ENCODE measurements around the gene DPYSL4.

GRCh38 chr10:132186488-132187429, at the start of gene DPYSL4:
- TF ChIP-seq TAF1 (IDR thresholded peaks at IDR 0.05; ENCODE audit: low read depth, low read length), result no peak
- TF ChIP-seq POLR2AphosphoS5 (IDR thresholded peaks at IDR 0.05; ENCODE audit: low read depth, low read length), result no peak
- TF ChIP-seq POLR2A (IDR thresholded peaks at IDR 0.05; ENCODE audit: low read depth, low read length), result no peak
- TF ChIP-seq PAX5 (IDR thresholded peaks at IDR 0.05; ENCODE audit: insufficient read depth, low read length, severe bottlenecking), result no peak

All from GM12891 (cell line).